Activated effector memory CD4-positive, alpha-beta T cell treated with anti-CD3 and anti-CD28 coated beads, Interleukin-2, amount 50 U/mL, for 16 hours (primary cell): ENCODE measurements around the gene GLB1L3.

Source experiments
- DNase-seq: peaks from one replicate; pipeline ENCODE4 v3.0.0-alpha.2; 2020

The GLB1L3 gene

GRCh38 chr11:134252346-134253187, 23.6 kb upstream of the GLB1L3 start:
- peak; percentile 71 for DNase-seq

DNA sequence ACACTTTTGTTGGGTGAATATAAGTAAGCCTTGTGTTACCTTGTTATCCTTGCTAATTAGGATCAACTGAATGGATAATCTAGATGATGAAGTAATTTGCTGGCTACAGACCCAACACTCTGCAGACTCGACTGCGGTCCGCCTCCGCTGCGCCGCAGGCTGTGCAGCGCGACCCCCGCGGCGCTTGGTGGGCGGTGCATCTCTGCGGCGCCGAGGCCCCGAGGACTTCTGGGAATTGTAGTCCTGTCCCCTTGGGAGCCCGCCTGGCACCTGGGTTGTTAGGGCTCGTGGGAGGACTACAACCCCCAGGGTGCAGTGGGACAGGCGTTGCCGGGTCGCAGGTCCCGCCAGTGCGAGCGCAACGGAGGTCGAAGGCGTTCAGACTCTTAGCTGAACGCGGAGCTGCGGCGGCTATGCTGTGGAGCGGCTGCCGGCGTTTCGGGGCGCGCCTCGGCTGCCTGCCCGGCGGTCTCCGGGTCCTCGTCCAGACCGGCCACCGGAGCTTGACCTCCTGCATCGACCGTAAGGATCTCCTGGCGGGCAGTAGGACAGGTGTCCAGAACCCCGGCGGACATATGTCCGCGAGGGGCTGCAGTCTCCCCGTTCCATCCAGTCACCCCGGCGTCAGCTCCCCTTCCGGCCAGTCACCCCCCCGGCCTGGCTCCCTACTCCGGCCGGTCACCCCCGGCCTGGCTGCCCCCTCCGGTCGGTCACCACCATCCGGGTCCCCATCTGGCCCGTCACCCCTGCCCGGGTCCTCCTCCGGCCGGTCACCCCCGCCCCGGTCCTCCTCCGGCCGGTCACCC, 22.8 kb upstream of the GLB1L3 start, which contains the start of the genes ACAD8 and THYN1:
ACAD8 (plus strand) TSS at position 381 of the 806 bp plus-strand sequence; CDS start at position 414, 33 bp downstream.
THYN1 (minus strand) TSS at position 165 of the 806 bp plus-strand sequence. CDS start 470 bp downstream, outside the sequence.
- peak; percentile 98 for DNase-seq

DNA sequence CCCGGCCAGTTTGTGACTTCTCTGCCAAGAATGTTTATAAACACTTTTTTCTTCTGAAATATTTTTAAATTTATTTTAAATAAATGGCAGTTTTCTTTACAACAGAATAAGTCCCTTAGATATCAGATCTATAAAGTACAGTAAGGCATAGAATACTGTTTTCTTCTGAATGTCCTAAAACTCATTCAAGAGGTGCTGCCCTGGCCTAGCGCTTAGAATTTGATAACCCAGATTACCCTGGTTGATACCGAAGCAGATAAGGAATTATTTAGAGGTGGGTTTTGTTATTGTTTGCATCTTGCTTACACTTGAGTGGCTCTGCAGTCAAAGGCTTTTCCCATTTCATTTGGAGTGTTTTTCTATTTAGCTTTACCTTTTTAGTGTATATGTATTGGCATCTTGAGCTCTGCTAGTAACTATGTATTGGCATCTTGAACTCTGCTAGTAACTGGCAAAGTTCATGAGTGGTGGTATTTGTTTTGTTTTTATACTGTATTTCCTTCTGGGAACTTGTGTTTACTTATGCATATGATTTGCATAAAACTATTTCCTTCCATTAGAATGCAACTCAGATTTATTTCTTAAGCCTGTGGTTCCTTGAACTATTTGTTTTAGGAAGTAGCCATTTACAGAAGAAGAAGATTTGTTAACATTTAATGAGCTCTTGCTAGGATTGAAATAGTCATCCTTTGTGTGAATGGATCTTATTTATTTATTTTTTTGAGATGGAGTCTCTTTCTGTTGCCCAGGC, 21.6 kb upstream of the GLB1L3 start:
- DNase-seq, result no peak

DNA sequence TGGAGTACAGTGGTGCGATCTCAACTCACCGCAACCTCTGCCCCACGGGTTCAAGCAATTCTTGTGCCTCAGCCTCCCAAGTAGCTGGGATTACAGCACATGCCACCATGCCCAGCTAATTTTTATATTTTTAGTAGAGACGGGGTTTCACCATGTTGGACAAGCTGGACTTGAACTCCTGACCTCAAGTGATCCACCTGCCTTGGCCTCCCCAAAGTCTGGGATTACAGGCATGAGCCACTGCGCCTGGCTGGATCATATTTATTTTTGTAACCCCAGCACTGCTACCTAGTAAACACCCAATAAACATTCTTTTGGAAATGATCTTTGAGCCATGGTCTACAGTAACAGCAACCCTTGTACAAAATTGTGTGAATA, 21.0 kb upstream of the GLB1L3 start:
- DNase-seq, result peak; percentile 21

GRCh38 chr11:134257101-134257500, 19.1 kb upstream of the GLB1L3 start:
- peak; percentile 43 for DNase-seq

- DNase-seq, result no peak
Measured at GRCh38 chr11:134258577-134258976, 17.6 kb upstream of the GLB1L3 start.

GRCh38 chr11:134260503-134260902, 15.7 kb upstream of the GLB1L3 start:
- no peak for DNase-seq

DNA sequence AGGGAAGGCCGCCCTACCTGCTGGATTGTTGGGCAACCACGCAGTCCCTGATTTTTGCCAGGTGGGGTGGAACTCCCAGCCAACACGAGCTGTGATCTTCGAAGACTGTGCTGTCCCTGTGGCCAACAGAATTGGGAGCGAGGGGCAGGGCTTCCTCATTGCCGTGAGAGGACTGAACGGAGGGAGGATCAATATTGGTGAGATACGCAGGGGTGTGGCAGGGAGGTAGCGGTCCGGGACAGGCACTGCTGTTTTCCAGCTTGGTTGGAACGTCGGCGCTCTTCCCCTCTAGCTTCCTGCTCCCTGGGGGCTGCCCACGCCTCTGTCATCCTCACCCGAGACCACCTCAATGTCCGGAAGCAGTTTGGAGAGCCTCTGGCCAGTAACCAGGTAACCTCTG, 15.2 kb upstream of the GLB1L3 start:
- peak; percentile 42 for DNase-seq

DNA sequence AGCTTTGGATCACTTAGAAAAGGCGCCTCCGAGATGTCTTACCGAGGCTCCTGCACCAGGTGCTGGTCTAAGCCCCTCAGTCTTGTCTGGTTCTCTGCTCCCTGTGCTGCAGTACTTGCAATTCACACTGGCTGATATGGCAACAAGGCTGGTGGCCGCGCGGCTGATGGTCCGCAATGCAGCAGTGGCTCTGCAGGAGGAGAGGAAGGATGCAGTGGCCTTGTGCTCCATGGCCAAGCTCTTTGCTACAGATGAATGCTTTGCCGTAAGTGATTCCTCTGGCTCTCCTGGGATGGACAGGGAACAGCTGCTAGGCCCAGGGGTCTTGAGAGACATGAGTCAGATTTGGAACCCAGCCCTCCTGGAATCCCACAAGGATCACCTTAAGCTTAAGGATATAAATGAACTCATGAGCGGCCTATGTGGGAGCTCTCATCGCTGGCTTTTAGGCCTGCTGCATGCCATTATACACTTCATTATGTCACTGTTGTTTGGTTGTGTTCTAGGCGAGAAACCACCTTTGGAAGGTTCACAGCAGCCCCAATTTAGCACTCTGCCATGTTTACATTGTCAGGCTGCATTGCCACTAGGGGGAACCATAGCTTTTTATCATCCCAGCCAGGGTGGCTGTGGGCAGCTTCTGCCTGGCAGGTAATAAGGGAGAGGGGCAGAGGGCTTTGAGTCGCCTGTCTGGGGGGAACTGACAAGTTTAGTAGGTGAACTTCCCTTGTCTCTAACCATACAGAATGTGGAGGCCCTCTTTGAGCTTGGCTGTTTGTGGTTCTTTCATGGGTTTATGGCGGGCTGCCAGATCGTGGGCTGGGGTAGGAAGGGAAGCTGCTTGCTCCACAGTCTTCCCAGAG, 14.3 kb upstream of the GLB1L3 start:
- peak; percentile 72 for DNase-seq

DNA sequence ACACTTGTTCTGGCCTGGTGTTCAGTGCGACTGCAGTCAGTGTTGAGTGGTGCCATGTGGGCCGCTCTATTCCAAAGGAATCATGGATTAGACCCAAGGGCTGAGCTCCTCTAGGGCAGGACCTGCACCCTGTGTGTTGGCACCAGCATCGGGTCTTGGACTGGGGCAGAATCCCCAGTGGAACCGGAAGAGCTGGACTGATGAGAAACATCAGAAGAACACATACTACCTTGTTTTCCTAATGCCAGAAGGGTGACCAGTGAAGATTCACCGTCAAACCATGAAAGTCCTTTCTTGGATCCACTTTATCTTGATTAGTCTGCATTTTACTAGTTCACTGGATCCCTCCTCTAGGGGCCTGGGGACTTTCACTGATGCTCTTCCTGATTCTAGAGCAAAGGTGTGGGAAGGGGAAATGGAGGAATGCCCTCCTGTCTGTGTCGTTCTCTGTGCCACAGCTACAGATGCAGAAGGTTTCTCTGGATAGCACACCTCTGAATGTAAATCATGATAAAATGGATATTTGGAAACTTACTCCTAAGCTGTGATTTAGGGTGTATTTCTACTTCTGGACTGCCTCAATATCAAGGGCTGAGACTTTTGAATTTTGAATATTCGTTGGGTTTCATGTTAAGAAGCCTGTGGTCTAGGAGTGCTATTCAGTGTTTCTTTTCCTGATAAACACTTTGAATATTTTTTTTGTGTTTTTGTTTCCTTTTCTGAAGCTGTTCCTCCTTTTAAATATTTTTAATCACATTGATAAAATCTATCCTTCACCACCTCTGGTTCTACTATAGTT, 11.0 kb upstream of the GLB1L3 start:
- no peak for DNase-seq

GRCh38 chr11:134266440-134266839, 9.7 kb upstream of the GLB1L3 start:
- DNase-seq, result peak; percentile 9

- DNase-seq, result no peak
Measured at GRCh38 chr11:134266841-134267251, 9.3 kb upstream of the GLB1L3 start.

DNA sequence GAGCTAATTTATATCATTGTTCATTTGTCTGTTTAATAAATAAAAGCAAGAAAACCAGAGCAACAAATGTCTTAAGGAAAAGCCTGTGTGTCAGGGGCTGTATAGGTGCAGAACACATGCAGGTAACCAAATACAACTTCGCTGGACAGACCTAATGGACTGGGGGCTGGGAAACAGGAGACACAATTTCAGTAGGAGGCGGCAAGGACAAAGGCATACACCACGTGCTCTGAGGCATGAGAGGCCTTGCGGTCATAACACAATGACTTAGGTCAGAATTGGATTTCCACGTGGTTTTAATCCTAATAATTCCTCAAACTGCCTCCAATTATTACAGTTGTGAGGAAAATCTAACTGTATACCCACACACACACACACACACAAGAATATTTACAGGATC, 8.7 kb upstream of the GLB1L3 start:
- DNase-seq, result peak; percentile 46

DNA sequence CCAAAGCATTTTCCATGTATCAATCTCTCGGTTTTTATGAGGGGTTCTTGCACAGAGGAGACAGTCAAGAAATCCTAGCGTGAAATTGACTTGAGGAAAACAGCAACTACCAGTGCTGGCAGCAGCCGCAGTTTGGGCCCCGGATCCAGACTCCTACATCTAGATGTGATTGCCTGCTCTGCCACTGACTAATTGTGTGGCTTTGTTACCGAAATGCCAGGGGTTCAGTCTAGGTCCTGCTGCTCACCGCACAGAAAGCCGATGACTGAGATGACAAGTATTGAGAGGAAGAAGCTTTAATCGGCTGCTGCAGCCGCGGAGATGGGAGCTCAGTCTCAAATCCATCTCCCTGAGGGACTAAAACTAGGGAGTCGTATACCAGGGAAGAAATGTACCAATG, 8.2 kb upstream of the GLB1L3 start:
- DNase-seq, result peak; percentile 27

- peak; percentile 63 for DNase-seq
Measured at GRCh38 chr11:134270250-134270714, 5.9 kb upstream of the GLB1L3 start.

- DNase-seq, result peak; percentile 16
Measured at GRCh38 chr11:134271978-134272377, 4.2 kb upstream of the GLB1L3 start.

DNA sequence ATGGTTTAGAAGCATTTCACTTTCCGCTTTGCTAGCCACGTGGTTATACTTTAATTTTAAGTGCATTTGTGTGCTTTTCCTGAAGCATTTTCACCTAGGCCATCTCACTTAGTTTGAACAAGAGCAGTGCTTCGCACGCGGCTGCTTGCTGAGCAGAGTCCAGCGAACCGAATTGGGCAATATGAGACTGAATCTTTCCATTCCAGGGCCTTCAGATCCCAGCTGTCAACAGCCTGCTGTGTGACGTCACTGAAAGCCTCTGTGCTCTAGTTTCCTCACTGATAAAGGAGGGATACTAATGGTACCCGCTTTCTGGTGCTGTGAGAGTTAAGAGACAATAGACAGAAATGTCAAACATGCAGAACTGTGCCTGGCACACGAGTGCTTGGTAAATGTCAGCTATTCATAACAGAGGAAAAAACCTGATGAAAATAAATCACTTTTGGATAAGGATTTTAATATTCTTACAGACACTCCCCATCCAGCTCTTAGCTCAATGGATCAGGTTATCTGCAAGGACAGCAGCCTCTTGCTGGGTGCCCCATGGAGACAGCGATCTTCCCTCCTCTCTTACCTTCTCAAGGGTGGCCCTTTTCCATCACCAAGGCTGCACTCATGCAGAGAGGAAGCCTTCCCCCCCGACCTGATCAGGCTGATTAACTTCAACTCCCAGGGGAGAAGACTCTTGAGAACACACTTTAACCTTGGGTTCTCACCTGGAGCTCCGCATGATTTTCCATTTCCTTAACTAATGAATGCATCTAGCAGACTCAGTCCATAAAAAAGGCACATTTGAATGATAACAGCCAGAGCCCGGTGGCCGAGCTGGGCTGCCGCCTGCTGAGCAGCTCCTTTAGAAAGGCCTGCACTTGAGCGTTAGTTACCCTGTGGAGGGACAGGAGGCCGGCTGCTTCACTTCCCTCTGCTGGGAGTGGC, 3.5 kb upstream of the GLB1L3 start:
- peak; percentile 47 for DNase-seq

- no peak for DNase-seq
Measured at GRCh38 chr11:134273317-134273712, 2.9 kb upstream of the GLB1L3 start.

GRCh38 chr11:134275188-134275533, 1.0 kb upstream of the GLB1L3 start:
- no peak for DNase-seq
